Neural cell (in vitro differentiated cells): ENCODE measurements around the gene EOGT. TPM values are rescaled to one million over a fixed set of nuclear protein-coding genes. Genes with fewer than 3 reads are reported as not detected.

Experiments
- H2AFZ ChIP-seq: fragments of 200-600, 300-800 bp; sonication (generic), shearing (Covaris generic); 2 replicates; pipeline ENCODE4 v1.6.0; 2014; ENCODE audit warnings: low read depth, mild to moderate bottlenecking, antibody characterized with exemption, low read length, moderate library complexity
- H3F3A ChIP-seq: fragments of 200-600 bp; shearing (Covaris generic); 2 replicates; pipeline ENCODE4 v1.6.1; 2016; ENCODE audit warnings: mild to moderate bottlenecking, moderate library complexity, mixed read lengths, antibody characterized with exemption, low read length; ENCODE audit not compliant: insufficient read depth, poor library complexity, severe bottlenecking
- H3K27ac ChIP-seq: fragments of 200-600, 300-800 bp; sonication (generic), shearing (Covaris generic); 2 replicates; pipeline ENCODE4 v1.5.1; 2014; ENCODE audit warnings: mild to moderate bottlenecking, low read length, moderate library complexity
- H3K27me3 ChIP-seq: fragments of 300-800, 200-600 bp; sonication (generic), shearing (Covaris generic); 2 replicates; pipeline ENCODE4 v1.6.0; 2014; ENCODE audit warnings: mild to moderate bottlenecking, low read depth, low read length, moderate library complexity; ENCODE audit not compliant: insufficient read depth
- H3K36me3 ChIP-seq: fragments of 300-800, 200-600 bp; sonication (generic), shearing (Covaris generic); 2 replicates; pipeline ENCODE4 v1.5.1; 2014; ENCODE audit warnings: mild to moderate bottlenecking, antibody characterized with exemption, low read length, moderate library complexity; ENCODE audit not compliant: insufficient read depth
- H3K4me2 ChIP-seq: fragments of 300-800, 200-600 bp; sonication (generic), shearing (Covaris generic); 2 replicates; pipeline ENCODE4 v1.6.0; 2014; ENCODE audit warnings: mild to moderate bottlenecking, low read length
- H3K4me3 ChIP-seq: fragments of 300-800, 200-600 bp; sonication (generic), shearing (Covaris generic); 2 replicates; pipeline ENCODE4 v1.5.1; 2014; ENCODE audit warnings: mild to moderate bottlenecking, low read length, moderate library complexity
- H3K79me2 ChIP-seq: fragments of 200-600 bp; shearing (Covaris generic); replicated peaks from 2 replicates; pipeline ENCODE4 v1.6.0; 2014; ENCODE audit warnings: mild to moderate bottlenecking, low read length, moderate library complexity; ENCODE audit not compliant: insufficient read depth
- H3K9ac ChIP-seq: fragments of 300-800, 200-600 bp; sonication (generic), shearing (Covaris generic); 2 replicates; pipeline ENCODE4 v1.6.1; 2016; ENCODE audit warnings: mild to moderate bottlenecking, low read length, mixed read lengths
- H3K9me2 ChIP-seq: fragments of 200-600 bp; shearing (Covaris generic); 2 replicates; pipeline ENCODE4 v1.6.1; 2016; ENCODE audit warnings: mild to moderate bottlenecking, low read length, mixed read lengths; ENCODE audit not compliant: insufficient read depth
- H3K9me3 ChIP-seq: fragments of 200-600, 300-800 bp; sonication (generic), shearing (Covaris generic); 2 replicates; pipeline ENCODE4 v1.6.1; 2016; ENCODE audit warnings: mild to moderate bottlenecking, mixed run types, low read length, moderate library complexity, mixed read lengths
- H4K20me1 ChIP-seq: fragments of 200-600 bp; shearing (Covaris generic); 2 replicates; pipeline ENCODE4 v1.6.1; 2016; ENCODE audit warnings: mild to moderate bottlenecking, mixed run types; ENCODE audit not compliant: insufficient read depth
- CTCF ChIP-seq: fragments of 450-650 bp; IDR thresholded peaks from 2 replicates; pipeline ENCODE4 v1.5.1; 2014; ENCODE audit warnings: antibody characterized with exemption, mild to moderate bottlenecking, moderate library complexity; ENCODE audit not compliant: poor library complexity, severe bottlenecking
- EP300 ChIP-seq: fragments of 450-650 bp; conservative IDR thresholded peaks from 2 replicates; pipeline ENCODE4 v1.6.1; 2014; ENCODE audit warnings: antibody characterized with exemption, mild to moderate bottlenecking, moderate library complexity; ENCODE audit not compliant: poor library complexity, severe bottlenecking
- EZH2 ChIP-seq: fragments of 200-600, 300-800 bp; shearing (Covaris generic), sonication (generic); IDR thresholded peaks from 2 replicates; pipeline ENCODE4 v1.6.1; 2014; ENCODE audit warnings: antibody characterized with exemption, low read length, borderline replicate concordance, mild to moderate bottlenecking; ENCODE audit not compliant: insufficient read depth, poor library complexity, severe bottlenecking
- MXI1 ChIP-seq: fragments of 450-650 bp; conservative IDR thresholded peaks from 2 replicates; pipeline ENCODE4 v1.6.1; 2014; ENCODE audit warnings: antibody characterized with exemption, mild to moderate bottlenecking; ENCODE audit not compliant: poor library complexity, severe bottlenecking
- POLR2AphosphoS5 ChIP-seq: IDR thresholded peaks from 2 replicates; pipeline ENCODE4 v1.6.1; 2012
- RAD21 ChIP-seq: fragments of 450-650 bp; conservative IDR thresholded peaks from 2 replicates; pipeline ENCODE4 v1.6.1; 2014; ENCODE audit warnings: antibody characterized with exemption, mild to moderate bottlenecking, moderate library complexity
- SMC3 ChIP-seq: fragments of 450-650 bp; conservative IDR thresholded peaks from 2 replicates; pipeline ENCODE4 v1.6.1; 2014; ENCODE audit warnings: antibody characterized with exemption, mild to moderate bottlenecking, moderate library complexity; ENCODE audit not compliant: poor library complexity
- TAF1 ChIP-seq: IDR thresholded peaks from 2 replicates; pipeline ENCODE4 v1.6.1; 2012; ENCODE audit warnings: low read depth
- polyA plus RNA-seq: library from polyadenylated mRNA; depleted of rRNA; stranded (reverse); fragments of >200 nt; gene quantifications from 2 replicates; pipeline ENCODE4 v1.2.3, GENCODE V29; 2014
- TF ChIP-seq, protein P1 (sequence below): IDR thresholded peaks from 2 replicates; pipeline ENCODE4 v1.6.1; 2012; ENCODE audit warnings: borderline replicate concordance

EOGT gene
- polyA plus RNA-seq, 1 donor from 2014 or later, result 3.2 TPM

- Histone ChIP-seq H4K20me1 (no peaks in the 10 kb centered on the region), H3K36me3 (peaks cover 4% of the 10 kb centered on the region), H3K4me3 (no peak overlapping the region), H3K9me3 (no peaks in the 10 kb centered on the region), H3F3A (no peaks in the 10 kb centered on the region), H3K4me2 (no peak overlapping the region), H3K27me3 (peaks cover 30% of the 10 kb centered on the region), H2AFZ (no peak overlapping the region), H3K9ac (no peak overlapping the region), H3K79me2 (no peaks in the 10 kb centered on the region), H3K9me2 (no peaks in the 10 kb centered on the region), H3K27ac (no peak overlapping the region)
- TF ChIP-seq CTCF (no peak), MXI1 (no peak), POLR2AphosphoS5 (no peak), SMC3 (no peak), TAF1 (no peak), EP300 (no peak), RAD21 (no peak), EZH2 (no peak)
- TF ChIP-seq, protein P1, sequence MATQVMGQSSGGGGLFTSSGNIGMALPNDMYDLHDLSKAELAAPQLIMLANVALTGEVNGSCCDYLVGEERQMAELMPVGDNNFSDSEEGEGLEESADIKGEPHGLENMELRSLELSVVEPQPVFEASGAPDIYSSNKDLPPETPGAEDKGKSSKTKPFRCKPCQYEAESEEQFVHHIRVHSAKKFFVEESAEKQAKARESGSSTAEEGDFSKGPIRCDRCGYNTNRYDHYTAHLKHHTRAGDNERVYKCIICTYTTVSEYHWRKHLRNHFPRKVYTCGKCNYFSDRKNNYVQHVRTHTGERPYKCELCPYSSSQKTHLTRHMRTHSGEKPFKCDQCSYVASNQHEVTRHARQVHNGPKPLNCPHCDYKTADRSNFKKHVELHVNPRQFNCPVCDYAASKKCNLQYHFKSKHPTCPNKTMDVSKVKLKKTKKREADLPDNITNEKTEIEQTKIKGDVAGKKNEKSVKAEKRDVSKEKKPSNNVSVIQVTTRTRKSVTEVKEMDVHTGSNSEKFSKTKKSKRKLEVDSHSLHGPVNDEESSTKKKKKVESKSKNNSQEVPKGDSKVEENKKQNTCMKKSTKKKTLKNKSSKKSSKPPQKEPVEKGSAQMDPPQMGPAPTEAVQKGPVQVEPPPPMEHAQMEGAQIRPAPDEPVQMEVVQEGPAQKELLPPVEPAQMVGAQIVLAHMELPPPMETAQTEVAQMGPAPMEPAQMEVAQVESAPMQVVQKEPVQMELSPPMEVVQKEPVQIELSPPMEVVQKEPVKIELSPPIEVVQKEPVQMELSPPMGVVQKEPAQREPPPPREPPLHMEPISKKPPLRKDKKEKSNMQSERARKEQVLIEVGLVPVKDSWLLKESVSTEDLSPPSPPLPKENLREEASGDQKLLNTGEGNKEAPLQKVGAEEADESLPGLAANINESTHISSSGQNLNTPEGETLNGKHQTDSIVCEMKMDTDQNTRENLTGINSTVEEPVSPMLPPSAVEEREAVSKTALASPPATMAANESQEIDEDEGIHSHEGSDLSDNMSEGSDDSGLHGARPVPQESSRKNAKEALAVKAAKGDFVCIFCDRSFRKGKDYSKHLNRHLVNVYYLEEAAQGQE, result no peak
Measured at GRCh38 chr3:69016901-69017300, 3.4 kb upstream of the EOGT start.

- no peaks in the 10 kb centered on the region for H4K20me1 ChIP-seq
- no peaks in the 10 kb centered on the region for H3K9me2 ChIP-seq
- no peaks in the 10 kb centered on the region for H3K79me2 ChIP-seq
- no peaks in the 10 kb centered on the region for H3F3A ChIP-seq
- TF ChIP-seq POLR2AphosphoS5 (no peak), RAD21 (no peak), SMC3 (no peak), TAF1 (no peak), EP300 (no peak), MXI1 (no peak), CTCF (no peak), EZH2 (no peak)
- TF ChIP-seq, protein P1, result no peak
- peaks cover 4% of the 10 kb centered on the region for H3K36me3 ChIP-seq
- no peak overlapping the region for H3K9ac ChIP-seq
- peaks cover 30% of the 10 kb centered on the region for H3K27me3 ChIP-seq
- no peak overlapping the region for H3K4me2 ChIP-seq
- H3K4me3 ChIP-seq, result no peak overlapping the region
- H2AFZ ChIP-seq, result no peak overlapping the region
- no peaks in the 10 kb centered on the region for H3K9me3 ChIP-seq
- no peak overlapping the region for H3K27ac ChIP-seq
Measured at GRCh38 chr3:69016102-69016501, 2.6 kb upstream of the EOGT start.
